NB4 (cell line): ENCODE results near the gene EXOC6B.

Experiments
- DNase-seq: peaks from one replicate; pipeline ENCODE4 v3.0.0; 2010; ENCODE audit warnings: low read depth
- H3K4me3 ChIP-seq: one replicate; pipeline ENCODE4 v1.5.1; 2011; ENCODE audit warnings: mild to moderate bottlenecking, low read depth, low read length, moderate library complexity
- CTCF ChIP-seq: IDR thresholded peaks from one replicate; pipeline ENCODE4 v1.5.1; 2012; ENCODE audit warnings: low read depth, low read length
- MAX ChIP-seq: IDR thresholded peaks from 2 replicates; pipeline ENCODE4 v1.6.1; 2011; ENCODE audit warnings: low read depth, low read length
- MYC ChIP-seq: IDR thresholded peaks from 2 replicates; pipeline ENCODE4 v1.6.1; 2011; ENCODE audit warnings: low read depth, low read length
- POLR2A ChIP-seq: IDR thresholded peaks from 2 replicates; pipeline ENCODE4 v1.6.1; 2011; ENCODE audit warnings: mild to moderate bottlenecking; ENCODE audit not compliant: insufficient read length; ENCODE audit errors: extremely low read depth

Gene EXOC6B

GRCh38 chr2:72759755-72760154, 66.1 kb downstream of the EXOC6B start:
- H3K4me3 ChIP-seq = no peak overlapping the region
- TF ChIP-seq POLR2A (no peak), CTCF (no peak), MYC (no peak), MAX (no peak)
- no peak for DNase-seq

GRCh38 chr2:72757177-72757775, 68.6 kb downstream of the EXOC6B start:
- TF ChIP-seq MYC = no peak
- TF ChIP-seq MAX = no peak
- TF ChIP-seq CTCF = no peak
- no peak for TF ChIP-seq POLR2A
- H3K4me3 ChIP-seq = no peak overlapping the region
- no peak for DNase-seq

GRCh38 chr2:72755647-72756423, 70.0 kb downstream of the EXOC6B start:
- H3K4me3 ChIP-seq = no peak overlapping the region
- DNase-seq = no peak
- TF ChIP-seq POLR2A (no peak), MAX (no peak), CTCF (no peak), MYC (no peak)

- no peak for DNase-seq
- no peak for TF ChIP-seq MAX
- TF ChIP-seq CTCF = no peak
- no peak overlapping the region for H3K4me3 ChIP-seq
Observed at GRCh38 chr2:72754628-72755320, 71.1 kb downstream of the EXOC6B start.

- no peak overlapping the region for H3K4me3 ChIP-seq
- no peak for DNase-seq
- TF ChIP-seq CTCF (no peak), POLR2A (no peak), MAX (no peak), MYC (no peak)
Observed at GRCh38 chr2:72750977-72751639, 74.7 kb downstream of the EXOC6B start.
